ENCODE data around the gene GRID2. TPM values are rescaled to one million over a fixed set of nuclear protein-coding genes. Genes with fewer than 3 reads are reported as not detected.

GRID2 gene
- total RNA-seq, 1 donor from 2014 or later, result not detected

- no peaks in the 10 kb centered on the region for H3K4me1 Mint-ChIP-seq (ENCODE audit: unreplicated experiment)
- peaks cover 7% of the 10 kb centered on the region for H3K27me3 Mint-ChIP-seq (ENCODE audit: unreplicated experiment)
- no peak for DNase-seq (ENCODE audit: extremely low spot score, unreplicated experiment)
- H3K27ac Mint-ChIP-seq (ENCODE audit: unreplicated experiment), result no peak overlapping the region
- no peak overlapping the region for H3K4me3 Mint-ChIP-seq (ENCODE audit: unreplicated experiment)
- H3K9me3 Mint-ChIP-seq (ENCODE audit: unreplicated experiment), result no peaks in the 10 kb centered on the region
- TF ChIP-seq, protein P1, sequence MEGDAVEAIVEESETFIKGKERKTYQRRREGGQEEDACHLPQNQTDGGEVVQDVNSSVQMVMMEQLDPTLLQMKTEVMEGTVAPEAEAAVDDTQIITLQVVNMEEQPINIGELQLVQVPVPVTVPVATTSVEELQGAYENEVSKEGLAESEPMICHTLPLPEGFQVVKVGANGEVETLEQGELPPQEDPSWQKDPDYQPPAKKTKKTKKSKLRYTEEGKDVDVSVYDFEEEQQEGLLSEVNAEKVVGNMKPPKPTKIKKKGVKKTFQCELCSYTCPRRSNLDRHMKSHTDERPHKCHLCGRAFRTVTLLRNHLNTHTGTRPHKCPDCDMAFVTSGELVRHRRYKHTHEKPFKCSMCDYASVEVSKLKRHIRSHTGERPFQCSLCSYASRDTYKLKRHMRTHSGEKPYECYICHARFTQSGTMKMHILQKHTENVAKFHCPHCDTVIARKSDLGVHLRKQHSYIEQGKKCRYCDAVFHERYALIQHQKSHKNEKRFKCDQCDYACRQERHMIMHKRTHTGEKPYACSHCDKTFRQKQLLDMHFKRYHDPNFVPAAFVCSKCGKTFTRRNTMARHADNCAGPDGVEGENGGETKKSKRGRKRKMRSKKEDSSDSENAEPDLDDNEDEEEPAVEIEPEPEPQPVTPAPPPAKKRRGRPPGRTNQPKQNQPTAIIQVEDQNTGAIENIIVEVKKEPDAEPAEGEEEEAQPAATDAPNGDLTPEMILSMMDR (IDR thresholded peaks at IDR 0.05), result no peak
- no peaks in the 10 kb centered on the region for H3K36me3 Mint-ChIP-seq (ENCODE audit: unreplicated experiment)
These were observed 1439.9 kb downstream of the GRID2 start for GRCh38 chr4:93743635-93744034.

DNA sequence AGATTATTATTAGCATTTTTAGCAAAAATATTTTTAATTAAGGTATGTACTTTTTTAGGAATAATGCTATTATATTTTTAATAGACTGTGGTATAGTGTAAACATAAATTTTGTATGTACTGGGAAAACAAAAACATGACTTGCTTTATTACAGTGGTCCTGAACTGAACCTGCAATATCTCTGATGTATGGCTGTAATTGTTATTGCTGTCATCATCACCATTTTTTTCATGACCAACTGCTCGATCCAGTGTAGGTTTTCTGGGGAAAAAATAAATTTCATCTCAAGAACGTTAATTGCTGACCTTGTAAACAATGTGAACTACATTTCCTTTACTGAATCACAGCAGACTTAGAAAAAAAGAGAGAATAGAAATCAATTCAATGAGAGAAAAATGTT, 1441.2 kb downstream of the GRID2 start:
- TF ChIP-seq, protein P1 (IDR thresholded peaks at IDR 0.05), result no peak
- peaks cover 7% of the 10 kb centered on the region for H3K27me3 Mint-ChIP-seq (ENCODE audit: unreplicated experiment)
- H3K9me3 Mint-ChIP-seq (ENCODE audit: unreplicated experiment), result no peaks in the 10 kb centered on the region
- H3K4me1 Mint-ChIP-seq (ENCODE audit: unreplicated experiment), result peaks cover 4% of the 10 kb centered on the region
- no peak for DNase-seq (ENCODE audit: extremely low spot score, unreplicated experiment)
- H3K36me3 Mint-ChIP-seq (ENCODE audit: unreplicated experiment), result no peaks in the 10 kb centered on the region
- no peak overlapping the region for H3K27ac Mint-ChIP-seq (ENCODE audit: unreplicated experiment)
- H3K4me3 Mint-ChIP-seq (ENCODE audit: unreplicated experiment), result no peak overlapping the region

DNA sequence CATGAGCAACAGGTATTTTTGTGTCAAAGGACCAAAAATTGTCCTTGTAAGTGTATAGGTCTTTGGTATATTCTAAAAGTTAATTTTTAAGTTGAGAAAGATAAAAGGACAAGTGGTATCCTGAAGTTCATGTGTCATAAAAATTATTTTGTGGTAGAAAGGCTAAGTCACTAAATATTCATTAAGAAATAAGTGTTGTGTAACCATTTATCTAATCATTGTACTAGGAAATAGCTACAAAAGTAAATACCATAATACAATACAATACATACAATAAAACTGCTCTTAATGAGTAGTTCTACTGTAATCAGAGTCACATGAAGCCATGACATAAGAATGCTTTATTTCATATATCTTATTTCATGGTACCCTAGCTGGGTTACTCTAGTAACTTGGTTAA, 1442.3 kb downstream of the GRID2 start:
- no peak for DNase-seq (ENCODE audit: extremely low spot score, unreplicated experiment)
- no peak overlapping the region for H3K27ac Mint-ChIP-seq (ENCODE audit: unreplicated experiment)
- H3K36me3 Mint-ChIP-seq (ENCODE audit: unreplicated experiment), result no peaks in the 10 kb centered on the region
- H3K9me3 Mint-ChIP-seq (ENCODE audit: unreplicated experiment), result no peaks in the 10 kb centered on the region
- H3K4me3 Mint-ChIP-seq (ENCODE audit: unreplicated experiment), result no peak overlapping the region
- H3K4me1 Mint-ChIP-seq (ENCODE audit: unreplicated experiment), result peaks cover 4% of the 10 kb centered on the region
- TF ChIP-seq, protein P1 (IDR thresholded peaks at IDR 0.05), result no peak
- peaks cover 7% of the 10 kb centered on the region for H3K27me3 Mint-ChIP-seq (ENCODE audit: unreplicated experiment)

DNA sequence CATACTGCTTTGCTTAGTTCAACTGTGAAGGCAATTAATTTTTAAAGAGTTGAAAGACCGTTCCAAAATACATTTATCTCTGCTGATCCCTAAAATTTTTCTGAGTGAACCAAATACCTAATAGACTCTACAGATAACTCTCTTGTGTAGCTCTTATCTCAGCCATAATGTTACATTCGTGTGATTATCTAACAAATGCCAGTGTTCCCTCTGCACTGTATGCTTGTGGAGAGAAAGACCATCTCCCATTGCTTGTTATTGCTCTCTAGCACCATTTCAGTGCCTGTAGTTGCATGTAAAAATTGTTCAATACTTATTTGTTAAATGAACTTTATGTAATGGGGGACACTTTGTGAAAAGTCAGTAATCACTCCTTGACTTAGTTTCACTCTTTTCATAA, 1443.5 kb downstream of the GRID2 start:
- Mint-ChIP-seq H3K4me1 (ENCODE audit: unreplicated experiment) (peaks cover 4% of the 10 kb centered on the region), H3K36me3 (ENCODE audit: unreplicated experiment) (no peaks in the 10 kb centered on the region), H3K4me3 (ENCODE audit: unreplicated experiment) (no peak overlapping the region), H3K9me3 (ENCODE audit: unreplicated experiment) (no peaks in the 10 kb centered on the region), H3K27me3 (ENCODE audit: unreplicated experiment) (peaks cover 9% of the 10 kb centered on the region), H3K27ac (ENCODE audit: unreplicated experiment) (no peak overlapping the region)
- TF ChIP-seq, protein P1 (IDR thresholded peaks at IDR 0.05), result no peak
- DNase-seq (ENCODE audit: extremely low spot score, unreplicated experiment), result no peak

DNA sequence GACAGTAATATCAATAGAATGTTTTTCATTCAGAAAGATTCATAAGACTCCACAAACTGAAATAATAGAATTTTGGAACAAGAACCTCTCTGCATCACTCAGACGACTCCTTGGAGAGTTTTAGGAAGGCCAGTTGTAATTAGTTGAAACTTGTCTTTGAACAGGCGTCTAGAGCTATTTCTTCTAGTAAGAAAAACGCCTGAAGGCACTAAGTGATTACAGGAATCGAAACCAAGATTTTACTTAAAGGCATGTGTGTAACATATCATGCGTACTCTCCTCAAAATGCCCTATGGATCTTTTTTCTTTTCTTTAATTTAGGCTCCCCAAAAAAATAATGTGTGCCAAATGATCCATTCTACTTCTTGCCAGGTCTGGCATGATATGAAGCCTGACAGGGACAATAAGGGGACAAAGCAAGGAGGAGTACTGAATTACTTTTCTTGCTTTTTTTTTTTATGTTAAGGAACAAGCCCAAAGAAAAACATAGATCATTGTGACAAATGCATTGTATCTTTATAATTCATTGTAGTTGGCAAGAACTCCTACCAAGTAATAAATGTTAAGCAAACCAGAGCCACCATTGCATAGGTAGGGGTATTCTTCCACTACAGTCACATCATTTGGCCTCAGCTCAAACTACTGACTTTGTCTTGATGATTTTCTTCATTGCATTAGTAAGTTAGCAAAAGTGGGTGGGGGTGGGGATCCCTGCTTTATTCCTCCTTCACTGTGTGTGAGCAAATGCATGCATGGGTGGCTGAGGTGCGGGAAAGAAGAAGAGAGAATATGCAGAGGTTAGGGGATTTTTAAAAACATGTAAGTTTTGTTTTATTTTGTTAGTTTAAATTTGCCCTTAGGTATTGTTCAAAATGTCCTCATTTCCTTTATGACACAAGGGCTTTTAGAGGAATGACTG, 1444.9 kb downstream of the GRID2 start:
- TF ChIP-seq, protein P1 (IDR thresholded peaks at IDR 0.05), result no peak
- peaks cover 4% of the 10 kb centered on the region for H3K4me1 Mint-ChIP-seq (ENCODE audit: unreplicated experiment)
- H3K27me3 Mint-ChIP-seq (ENCODE audit: unreplicated experiment), result peaks cover 9% of the 10 kb centered on the region
- no peaks in the 10 kb centered on the region for H3K9me3 Mint-ChIP-seq (ENCODE audit: unreplicated experiment)
- H3K4me3 Mint-ChIP-seq (ENCODE audit: unreplicated experiment), result no peak overlapping the region
- no peak overlapping the region for H3K27ac Mint-ChIP-seq (ENCODE audit: unreplicated experiment)
- no peak for DNase-seq (ENCODE audit: extremely low spot score, unreplicated experiment)
- no peaks in the 10 kb centered on the region for H3K36me3 Mint-ChIP-seq (ENCODE audit: unreplicated experiment)
